HepG2 (cell line): ENCODE measurements around the gene TBC1D1. TPM values are rescaled to one million over a fixed set of nuclear protein-coding genes. Genes with fewer than 3 reads are reported as not detected.
A peak's percentile ranks its signal among the peaks of the same experiment; 100 is the strongest.

Experiments
- CREBL2 ChIP-seq: sonication (generic); formaldehyde crosslinking; IDR thresholded peaks from 2 replicates; pipeline ENCODE4 v1.8.1; 2023; ENCODE audit warnings: missing genetic modification reagents, mild to moderate bottlenecking, borderline replicate concordance
- ETV6 ChIP-seq: sonication (generic); formaldehyde crosslinking; conservative IDR thresholded peaks from 2 replicates; pipeline ENCODE4 v1.4.0; 2020; ENCODE audit warnings: missing genetic modification reagents
- HINFP ChIP-seq: sonication (generic); formaldehyde crosslinking; IDR thresholded peaks from 2 replicates; pipeline ENCODE4 v1.4.0; 2020; ENCODE audit warnings: low read depth, mild to moderate bottlenecking, missing genetic modification reagents
- KAT8 ChIP-seq: IDR thresholded peaks from 2 replicates; pipeline ENCODE4 v1.6.1; 2016; ENCODE audit warnings: missing genetic modification reagents, missing compliant biosample characterization
- MATR3 ChIP-seq: sonication (generic); formaldehyde crosslinking; IDR thresholded peaks from 2 replicates; pipeline ENCODE4 v1.4.0; 2020; ENCODE audit warnings: missing genetic modification reagents
- MTA3 ChIP-seq: sonication (generic); formaldehyde crosslinking; IDR thresholded peaks from 2 replicates; pipeline ENCODE4 v1.4.0; 2020; ENCODE audit warnings: missing genetic modification reagents
- PAX8 ChIP-seq: sonication (generic); formaldehyde crosslinking; IDR thresholded peaks from 2 replicates; pipeline ENCODE4 v1.8.0; 2022; ENCODE audit warnings: mild to moderate bottlenecking, missing genetic modification reagents, borderline replicate concordance
- RFXANK ChIP-seq: IDR thresholded peaks from 2 replicates; pipeline ENCODE4 v1.6.1; 2016
- TBX3 ChIP-seq: fragments of 450-650 bp; IDR thresholded peaks from 2 replicates; pipeline ENCODE4 v1.6.1; 2017; ENCODE audit warnings: antibody characterized with exemption, mild to moderate bottlenecking, inconsistent platforms, borderline replicate concordance
- ZBTB3 ChIP-seq: sonication (generic); formaldehyde crosslinking; IDR thresholded peaks from 2 replicates; pipeline ENCODE4 v1.4.0; 2020; ENCODE audit warnings: low read depth, mild to moderate bottlenecking, moderate library complexity, missing genetic modification reagents, borderline replicate concordance
- ZBTB39 ChIP-seq: sonication (generic); formaldehyde crosslinking; IDR thresholded peaks from 2 replicates; pipeline ENCODE4 v1.5.0; 2020; ENCODE audit warnings: missing genetic modification reagents
- ZBTB49 ChIP-seq: sonication (generic); formaldehyde crosslinking; IDR thresholded peaks from 2 replicates; pipeline ENCODE4 v1.4.0; 2020; ENCODE audit warnings: missing genetic modification reagents, borderline replicate concordance
- ZFX ChIP-seq: sonication (generic); formaldehyde crosslinking; IDR thresholded peaks from 2 replicates; pipeline ENCODE4 v1.4.0; 2020; ENCODE audit warnings: mild to moderate bottlenecking, low read depth, missing genetic modification reagents, moderate library complexity
- ZMYM2 ChIP-seq: sonication (generic); formaldehyde crosslinking; IDR thresholded peaks from 2 replicates; pipeline ENCODE4 v1.8.0; 2022; ENCODE audit warnings: mild to moderate bottlenecking, missing genetic modification reagents
- ZNF253 ChIP-seq: sonication (generic); formaldehyde crosslinking; IDR thresholded peaks from 2 replicates; pipeline ENCODE4 v1.8.0; 2022; ENCODE audit warnings: mild to moderate bottlenecking, missing genetic modification reagents, borderline replicate concordance
- ZNF609 ChIP-seq: sonication (generic); formaldehyde crosslinking; IDR thresholded peaks from 2 replicates; pipeline ENCODE4 v1.4.0; 2020; ENCODE audit warnings: mild to moderate bottlenecking, missing genetic modification reagents, borderline replicate concordance
- ZNF777 ChIP-seq: sonication (generic); formaldehyde crosslinking; IDR thresholded peaks from 2 replicates; pipeline ENCODE4 v1.4.0; 2020; ENCODE audit warnings: missing genetic modification reagents
- polyA plus RNA-seq, 8 experiments: library from polyadenylated mRNA; depleted of rRNA in 3 of 8; stranded (reverse) in 7 of 8; unstranded in 1 of 8; fragments of >200 nt; fragmentation: Illumina TruSeq in 4 of 8; extraction: Trizol in 4 of 8; gene quantifications; 2 replicates each; pipeline versions ENCODE4 v1.2.1 to v1.2.3, GENCODE V29; 2011 to 2016; ENCODE audit warnings: low read depth in 4 of 8, missing spikeins in 1 of 8, mixed read lengths in 1 of 8; ENCODE audit not compliant: insufficient read depth in 1 of 8
- total RNA-seq, 5 experiments: library from RNA; depleted of rRNA; stranded (reverse); fragments of >200 nt; fragmentation: Illumina TruSeq; extraction: Trizol; gene quantifications; 2 replicates each; pipeline ENCODE4 v1.2.3, GENCODE V29; 2016; ENCODE audit warnings: low read depth in 1 of 5

The TBC1D1 gene
- total and polyA plus RNA-seq, 2 of the 13 experiments (the other 11 are each of a cell fraction or from before 2014, with no cell fraction given), result 37.3 to 62.8 TPM

GRCh38 chr4:38109896-38110295 lies 219.0 kb downstream of the TBC1D1 start (continued):
- TF ChIP-seq ETV6 (CRISPR knock-in tag), result 0 out of 2 replicates have a peak, but pooled peaks have one; percentile 32
- TF ChIP-seq RFXANK (CRISPR knock-in tag), result no peak
- TF ChIP-seq MTA3 (CRISPR knock-in tag), result no peak
- TF ChIP-seq MATR3 (CRISPR knock-in tag), result no peak
- no peak for TF ChIP-seq TBX3
- no peak for TF ChIP-seq CREBL2 (CRISPR knock-in tag)
- TF ChIP-seq ZNF253, result no peak
- TF ChIP-seq ZFX (CRISPR knock-in tag), result peak; percentile 51; the same call in 1 of the 2 replicates
- no peak for TF ChIP-seq ZBTB39 (CRISPR knock-in tag)
- TF ChIP-seq PAX8 (CRISPR knock-in tag), result no peak
- TF ChIP-seq ZNF777, result no peak
- TF ChIP-seq ZMYM2 (CRISPR knock-in tag), result no peak
- TF ChIP-seq ZBTB3 (CRISPR knock-in tag), result no peak
- TF ChIP-seq ZBTB49 (CRISPR knock-in tag), result no peak
- no peak for TF ChIP-seq HINFP (CRISPR knock-in tag)
- TF ChIP-seq ZNF609 (CRISPR knock-in tag), result peak; percentile 51; the same call in 1 of the 2 replicates
- peak; percentile 43; the same call in 1 of the 2 replicates for TF ChIP-seq KAT8
